ENCODE measurements around the gene PAN3.

DNA sequence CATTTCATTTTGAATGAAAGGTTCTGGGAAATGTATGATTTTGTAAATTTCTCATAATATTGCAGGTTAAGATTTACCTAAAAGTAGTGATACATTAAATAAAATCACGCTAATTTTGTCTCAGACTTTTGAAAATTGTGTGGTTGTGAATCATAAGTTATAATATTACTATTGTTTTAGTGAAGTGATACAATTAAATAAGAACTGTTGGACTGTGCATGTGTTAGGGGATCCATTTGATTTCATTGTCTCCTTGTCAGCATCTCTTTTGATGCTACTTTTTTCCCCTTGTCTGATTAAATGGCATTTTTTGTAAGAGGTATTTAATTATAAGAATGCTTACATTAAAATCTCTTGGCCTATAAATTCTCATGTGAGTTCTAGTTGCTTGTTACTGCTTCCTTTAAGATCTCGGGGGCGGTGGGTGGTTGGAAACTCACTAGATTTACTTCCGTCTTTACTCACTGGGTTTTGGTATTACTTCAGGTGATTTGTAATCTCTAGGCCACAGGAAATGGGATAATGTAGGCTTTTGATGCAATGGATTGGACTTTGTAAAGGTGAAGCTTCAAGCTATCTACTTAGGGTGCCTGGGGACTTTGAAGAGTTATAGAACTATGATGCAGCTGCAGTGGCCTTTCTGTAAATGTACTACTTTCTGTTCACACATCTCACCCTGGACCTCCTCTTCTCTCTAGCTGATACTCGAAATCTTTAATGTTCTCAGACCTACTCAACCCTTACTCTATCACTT lies 66.5 kb downstream of the PAN3 start:
- TF ChIP-seq EZH2 (IDR thresholded peaks at IDR 0.05; ENCODE audit: insufficient read depth, low read length) = no peak
- TF ChIP-seq, protein P1, sequence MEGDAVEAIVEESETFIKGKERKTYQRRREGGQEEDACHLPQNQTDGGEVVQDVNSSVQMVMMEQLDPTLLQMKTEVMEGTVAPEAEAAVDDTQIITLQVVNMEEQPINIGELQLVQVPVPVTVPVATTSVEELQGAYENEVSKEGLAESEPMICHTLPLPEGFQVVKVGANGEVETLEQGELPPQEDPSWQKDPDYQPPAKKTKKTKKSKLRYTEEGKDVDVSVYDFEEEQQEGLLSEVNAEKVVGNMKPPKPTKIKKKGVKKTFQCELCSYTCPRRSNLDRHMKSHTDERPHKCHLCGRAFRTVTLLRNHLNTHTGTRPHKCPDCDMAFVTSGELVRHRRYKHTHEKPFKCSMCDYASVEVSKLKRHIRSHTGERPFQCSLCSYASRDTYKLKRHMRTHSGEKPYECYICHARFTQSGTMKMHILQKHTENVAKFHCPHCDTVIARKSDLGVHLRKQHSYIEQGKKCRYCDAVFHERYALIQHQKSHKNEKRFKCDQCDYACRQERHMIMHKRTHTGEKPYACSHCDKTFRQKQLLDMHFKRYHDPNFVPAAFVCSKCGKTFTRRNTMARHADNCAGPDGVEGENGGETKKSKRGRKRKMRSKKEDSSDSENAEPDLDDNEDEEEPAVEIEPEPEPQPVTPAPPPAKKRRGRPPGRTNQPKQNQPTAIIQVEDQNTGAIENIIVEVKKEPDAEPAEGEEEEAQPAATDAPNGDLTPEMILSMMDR (IDR thresholded peaks at IDR 0.05; ENCODE audit: insufficient read depth, low read depth, low read length) = no peak

Data from astrocyte (in vitro differentiated cells and primary cell).